GM19035 (cell line): ENCODE measurements around the gene GPC3.
"Not testable (repeated sequence)": the region's sequence is repeated elsewhere in the genome, so short reads cannot be mapped to it uniquely, and the experiment has no call there.

Experiments
- ATAC-seq: cut with Tn5 transposase; IDR thresholded peaks from one replicate; pipeline ENCODE4 v1.9.1; 2021; ENCODE audit not compliant: unreplicated experiment

The GPC3 gene

DNA sequence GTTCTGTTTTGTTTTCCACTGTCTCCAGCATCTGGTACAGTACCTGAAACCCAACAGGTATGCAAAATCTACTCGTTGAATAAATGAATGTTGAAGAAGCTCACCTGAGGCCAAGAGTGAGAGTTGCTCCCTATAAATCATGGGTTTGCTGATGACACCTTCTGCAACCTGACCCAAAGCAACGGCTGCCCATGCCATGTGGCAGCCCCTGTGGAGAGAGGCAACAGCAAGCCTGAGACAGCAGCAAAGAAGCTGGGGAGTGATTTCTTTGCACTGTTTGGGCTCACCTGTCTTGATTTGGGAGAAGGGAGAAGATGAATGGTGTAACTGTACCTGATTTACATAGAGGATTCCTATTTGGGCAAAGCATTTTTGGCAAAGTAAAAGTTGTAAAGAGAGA lies 450.3 kb downstream of the GPC3 start:
- no peak for ATAC-seq

DNA sequence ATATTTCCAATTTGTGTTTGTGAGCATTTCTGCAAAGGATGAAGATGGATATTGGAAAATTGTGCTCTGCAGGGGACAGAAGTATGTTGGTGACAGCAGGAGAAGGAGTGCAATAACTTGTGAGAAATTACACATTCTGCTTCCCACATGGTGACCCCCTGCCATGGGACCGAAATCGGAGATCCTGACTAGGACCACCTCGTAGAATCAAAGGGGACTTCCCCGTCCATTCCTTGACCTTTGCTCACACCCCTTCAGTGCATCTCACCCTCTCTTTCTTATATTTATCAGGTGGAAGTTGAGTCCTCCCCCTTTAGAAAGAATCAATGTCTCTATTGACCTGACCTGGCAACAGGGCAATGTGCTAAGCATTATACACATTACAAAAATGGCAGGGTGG lies 451.2 kb downstream of the GPC3 start:
- no peak for ATAC-seq

DNA sequence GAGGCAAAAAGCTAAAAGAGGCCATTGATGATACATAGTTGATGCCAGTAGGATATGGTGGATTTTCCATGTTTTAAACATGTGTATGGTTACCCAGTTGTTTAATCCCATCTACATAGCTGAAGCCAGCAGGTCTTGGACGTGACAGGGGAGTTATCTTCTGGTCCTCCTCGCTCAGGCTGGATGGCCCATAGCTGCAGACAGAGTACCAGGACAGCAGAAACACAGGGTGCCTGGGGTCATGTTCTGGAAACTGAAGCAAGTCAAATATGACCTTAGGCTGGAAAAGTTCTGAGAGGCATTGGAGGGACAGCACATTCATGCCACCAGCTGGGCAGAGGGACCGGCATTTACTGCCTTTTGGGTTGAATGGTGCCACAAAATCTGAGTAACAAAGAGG lies 452.1 kb downstream of the GPC3 start:
- ATAC-seq, result no peak

DNA sequence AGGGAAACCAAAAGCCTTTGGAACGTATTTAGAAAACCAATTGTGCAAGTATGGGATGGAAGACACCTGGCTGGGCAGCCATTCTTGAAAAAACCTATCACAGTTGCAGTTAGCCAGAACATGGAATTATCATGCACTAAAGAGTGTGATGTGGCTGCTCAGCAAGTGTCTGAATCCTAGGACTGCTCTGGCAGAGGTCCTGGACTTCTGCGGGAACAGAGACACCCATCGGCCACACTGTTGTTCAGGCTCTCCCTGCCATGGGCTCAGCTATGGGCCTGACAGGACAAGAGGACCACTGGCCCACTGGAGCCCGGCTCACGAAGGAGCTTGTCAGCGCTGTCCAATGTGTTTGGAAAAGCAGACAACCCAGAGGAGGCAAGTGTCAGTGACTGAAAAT lies 454.4 kb downstream of the GPC3 start:
- no peak for ATAC-seq

DNA sequence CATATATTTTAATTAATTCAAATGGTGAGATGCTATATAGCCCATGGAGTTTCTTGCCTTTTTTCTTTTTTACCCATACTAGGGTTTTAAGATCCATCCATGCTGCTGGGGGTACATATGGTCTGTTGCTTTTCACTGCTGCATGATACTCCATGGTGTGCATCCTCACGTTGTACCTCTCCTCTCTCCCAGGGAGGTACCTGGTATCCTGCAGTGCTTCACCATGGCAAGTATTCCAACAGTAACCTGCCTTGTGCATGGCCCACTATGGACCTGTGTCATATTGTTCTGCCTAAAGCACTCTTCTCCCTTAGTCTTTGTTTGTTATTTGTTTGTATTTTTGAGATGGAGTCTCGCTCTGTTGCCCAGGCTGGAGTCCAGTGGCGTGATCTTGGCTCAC lies 455.8 kb downstream of the GPC3 start:
- no peak for ATAC-seq

DNA sequence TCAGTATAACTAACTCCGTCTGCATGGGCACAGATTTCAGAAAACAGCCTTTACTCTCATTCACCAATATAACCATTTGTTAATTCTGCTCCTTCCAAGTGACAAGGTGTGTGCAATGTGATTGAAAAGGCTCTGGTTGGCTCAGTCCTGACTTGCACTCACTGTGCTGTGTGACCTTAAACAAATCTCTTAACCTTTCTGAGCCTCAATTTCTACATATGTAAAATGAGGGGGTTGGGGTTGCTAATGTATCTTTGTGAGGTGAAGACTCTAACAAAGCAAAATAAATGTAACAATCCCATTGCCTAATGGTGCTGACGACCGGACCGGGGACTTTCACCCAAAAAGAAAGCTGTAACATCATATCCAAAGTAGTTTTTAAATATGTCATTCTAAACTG lies 457.6 kb downstream of the GPC3 start:
- ATAC-seq, result no peak

DNA sequence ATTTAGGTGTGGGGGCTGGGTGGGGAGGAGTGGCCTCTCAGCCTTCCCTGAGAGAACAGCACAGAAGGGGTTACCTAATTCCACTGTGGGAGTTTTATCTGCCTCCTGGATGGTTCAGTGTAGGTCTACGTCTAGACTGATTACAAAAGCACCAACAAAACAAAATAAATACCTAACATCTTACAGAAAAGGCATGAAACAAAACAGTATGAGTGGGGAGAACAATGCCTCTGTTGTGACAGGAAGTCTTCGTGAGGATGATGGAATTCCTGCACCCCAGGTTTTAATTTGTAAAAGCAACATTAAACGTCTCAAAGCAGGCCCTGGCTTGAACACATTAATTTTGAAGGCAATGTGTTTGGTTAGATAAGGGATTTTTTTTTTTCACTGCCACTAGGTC lies 458.0 kb downstream of the GPC3 start:
- ATAC-seq, result no peak

DNA sequence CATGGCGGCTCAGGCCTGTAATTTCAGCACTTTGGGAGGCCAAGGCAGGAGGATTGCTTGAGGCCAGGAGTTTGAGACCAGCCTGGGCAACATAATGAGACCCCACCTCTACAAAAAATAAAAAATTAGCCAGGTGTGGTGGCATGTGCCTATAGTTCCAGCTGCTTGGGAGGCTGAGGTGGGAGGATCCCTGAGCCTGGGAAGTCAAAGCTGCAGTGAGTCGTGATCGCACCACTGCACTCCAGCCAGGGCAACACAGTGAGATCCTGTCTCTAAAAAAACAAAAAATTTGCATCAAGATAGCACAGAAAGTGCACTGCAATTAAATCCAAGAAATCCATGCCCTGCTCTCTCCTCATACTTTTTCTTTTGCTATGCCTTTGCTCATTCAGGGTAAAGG lies 458.6 kb downstream of the GPC3 start:
- ATAC-seq, result not testable (repeated sequence)

DNA sequence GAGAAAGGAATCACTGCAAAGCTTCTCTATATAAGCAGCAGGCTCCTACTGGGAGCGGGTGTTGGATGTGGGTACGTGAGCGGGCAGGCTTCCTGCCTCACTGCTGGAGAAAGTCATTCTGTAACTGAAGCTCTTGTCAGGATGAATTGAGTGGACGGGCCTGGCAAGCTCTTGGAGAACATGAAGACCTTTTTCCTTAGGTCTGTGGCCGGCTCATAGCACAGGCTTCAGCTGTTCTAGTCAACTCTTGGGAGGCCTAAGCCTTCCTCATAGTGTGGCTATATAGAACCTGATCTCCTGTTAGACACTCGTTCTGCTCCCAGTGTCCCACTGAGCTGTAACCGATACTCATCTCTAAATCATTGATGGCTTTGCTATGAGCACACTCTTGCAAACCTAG lies 461.9 kb downstream of the GPC3 start:
- ATAC-seq, result no peak

DNA sequence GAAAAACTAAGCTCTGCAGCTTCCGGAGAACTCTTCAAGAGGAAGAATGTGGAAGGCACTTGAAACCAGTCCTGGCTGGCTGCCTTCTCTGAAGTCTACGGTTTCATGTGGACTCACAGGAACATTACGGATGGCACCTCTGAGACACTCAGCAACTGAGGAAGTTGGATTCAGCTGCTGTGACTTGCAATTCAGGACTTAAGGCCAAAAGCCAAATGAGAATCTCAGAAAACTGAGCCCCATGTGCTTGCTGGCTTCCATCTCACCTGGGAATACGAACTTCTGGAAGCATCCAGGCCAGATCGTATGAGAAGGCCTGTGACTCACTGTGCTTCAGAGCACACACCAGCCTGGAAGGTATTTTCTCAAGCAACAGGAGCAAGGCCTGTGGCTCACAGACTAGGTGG lies 462.3 kb downstream of the GPC3 start:
- ATAC-seq, result no peak

DNA sequence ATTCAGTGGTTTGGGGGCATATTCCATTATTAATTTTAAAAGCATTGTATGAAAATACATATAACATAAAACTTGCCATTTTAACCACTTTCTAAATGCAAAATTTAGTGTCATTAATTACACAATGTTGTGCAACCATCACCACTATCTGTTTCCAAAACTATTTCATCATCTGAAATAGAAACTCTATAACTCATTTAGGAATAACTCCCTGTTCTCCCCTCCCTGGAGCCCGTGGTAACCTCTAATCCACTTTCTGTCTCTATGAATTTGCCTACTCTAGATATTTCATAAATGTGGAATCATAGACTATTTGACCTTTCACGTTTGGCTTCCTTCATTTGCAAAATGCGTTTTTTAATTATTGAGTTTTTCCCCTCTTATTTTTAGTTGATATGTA lies 468.7 kb downstream of the GPC3 start:
- no peak for ATAC-seq

DNA sequence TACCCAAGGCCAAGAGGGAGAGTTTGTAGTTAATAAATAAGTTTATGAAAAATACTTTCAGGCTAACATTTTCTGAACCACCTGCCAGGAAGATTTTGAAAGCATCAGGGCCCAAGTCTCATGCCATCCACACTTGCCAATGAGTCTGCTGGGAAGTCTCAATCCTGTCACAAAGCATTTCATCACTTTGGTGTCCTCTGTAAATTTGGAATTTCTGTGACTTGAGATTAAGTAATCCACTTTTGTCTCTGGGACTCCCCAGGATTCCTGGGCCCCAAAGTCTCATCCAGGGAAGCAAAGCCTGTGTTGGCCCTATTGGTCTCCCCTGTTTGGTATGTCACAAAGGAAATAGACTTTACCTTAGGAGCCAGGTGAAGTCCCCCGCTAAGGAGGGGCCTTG lies 470.9 kb downstream of the GPC3 start:
- ATAC-seq, result no peak

DNA sequence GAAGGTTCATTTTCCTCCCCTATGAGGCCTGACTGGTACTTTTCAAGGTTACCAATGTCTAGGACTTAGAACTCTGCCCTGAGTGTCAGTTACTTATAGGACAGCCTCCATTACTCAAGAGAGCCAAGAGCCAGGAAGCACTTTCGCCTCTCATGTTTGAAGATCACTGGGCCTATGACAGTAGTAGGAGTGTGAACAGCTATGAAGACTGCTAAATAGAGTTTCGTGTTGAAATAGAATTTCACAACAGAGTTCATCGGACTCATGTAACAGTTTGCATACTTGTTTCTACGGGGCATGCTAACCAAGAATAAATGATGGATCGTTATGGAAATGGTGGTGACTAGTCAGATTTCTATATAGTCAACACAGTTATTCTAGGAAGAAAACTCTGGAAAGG lies 472.3 kb downstream of the GPC3 start:
- ATAC-seq, result no peak

DNA sequence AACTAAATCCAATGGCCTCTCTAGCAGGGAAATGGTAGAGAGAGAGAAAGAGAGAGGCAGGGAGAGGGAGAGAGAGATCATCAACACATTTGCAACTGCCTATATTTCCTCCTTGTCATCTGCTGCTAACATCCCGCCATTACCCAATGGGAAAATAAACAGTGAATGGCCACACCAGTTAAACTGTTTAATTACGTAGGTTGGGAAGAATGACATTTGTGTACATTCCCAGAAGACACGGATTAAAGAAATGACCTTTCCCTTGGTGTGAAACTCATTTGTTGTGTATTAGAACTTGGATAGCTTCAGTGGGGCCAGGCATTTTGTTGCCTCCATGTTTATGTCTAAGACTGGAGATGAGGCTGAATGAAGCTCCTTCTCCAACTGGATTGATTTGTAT lies 474.4 kb downstream of the GPC3 start:
- ATAC-seq, result no peak

DNA sequence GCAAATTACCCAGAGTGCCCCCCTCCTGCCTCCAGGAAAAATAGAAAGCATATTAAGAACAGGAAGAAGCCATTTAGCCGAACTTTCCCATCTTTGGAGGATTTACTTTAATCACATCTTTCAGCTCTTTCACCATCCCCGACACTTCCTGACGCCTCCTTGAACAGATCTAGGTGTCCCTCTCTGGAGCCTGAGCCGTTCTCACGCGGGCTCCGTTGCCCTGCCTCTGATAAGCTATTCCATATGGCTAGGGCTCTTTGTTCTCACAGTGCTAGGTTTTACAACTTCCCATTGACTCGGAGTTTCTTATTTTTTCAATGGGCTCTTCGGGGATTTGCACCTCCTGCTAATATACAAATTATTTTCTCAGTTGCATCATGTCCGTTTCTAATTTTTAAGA lies 488.0 kb downstream of the GPC3 start:
- ATAC-seq, result no peak

DNA sequence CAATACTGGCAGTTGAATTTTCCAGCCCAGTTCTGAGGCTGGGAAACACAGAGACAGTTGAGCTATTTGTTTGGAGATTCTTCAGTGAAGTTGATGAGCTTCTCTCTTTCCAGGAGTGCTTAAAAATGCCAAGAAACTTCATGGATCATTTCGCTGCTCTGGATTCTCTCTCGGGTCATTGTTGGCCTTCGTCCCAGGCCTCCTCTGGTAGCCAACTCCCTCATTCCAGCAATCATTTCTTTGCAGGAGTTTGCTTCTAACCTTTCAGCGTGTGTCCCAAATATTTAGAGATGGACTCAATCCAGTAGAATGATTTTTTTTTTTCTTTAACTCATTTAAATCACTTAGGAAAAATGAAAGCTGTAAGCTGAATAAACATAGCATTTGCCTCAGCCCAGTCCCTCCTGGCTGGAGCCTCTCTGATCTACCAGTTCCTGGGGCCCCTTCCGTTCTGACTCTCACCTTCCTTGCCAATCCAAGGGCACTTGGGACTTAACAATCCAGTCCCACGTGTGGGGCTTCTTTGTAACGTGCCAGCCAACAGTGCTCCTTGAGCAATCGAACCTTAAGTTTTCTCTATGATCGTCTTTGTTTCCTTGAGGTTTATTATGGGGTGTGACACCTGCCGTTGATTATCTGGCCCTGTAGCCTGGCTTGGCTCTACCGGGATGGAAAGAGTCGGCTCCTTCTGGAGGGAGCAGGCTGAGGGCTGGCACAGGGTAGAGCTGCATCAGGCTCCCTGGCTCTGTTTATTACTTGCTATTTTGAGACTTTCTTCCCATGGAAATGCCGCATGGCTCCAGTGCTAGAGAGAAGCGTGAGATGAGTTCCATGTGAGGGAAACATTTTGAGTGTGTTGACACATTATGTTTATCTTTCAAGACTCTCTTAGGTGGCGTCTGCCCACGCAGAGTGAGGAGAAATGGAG lies 489.7 kb downstream of the GPC3 start:
- ATAC-seq, result no peak

DNA sequence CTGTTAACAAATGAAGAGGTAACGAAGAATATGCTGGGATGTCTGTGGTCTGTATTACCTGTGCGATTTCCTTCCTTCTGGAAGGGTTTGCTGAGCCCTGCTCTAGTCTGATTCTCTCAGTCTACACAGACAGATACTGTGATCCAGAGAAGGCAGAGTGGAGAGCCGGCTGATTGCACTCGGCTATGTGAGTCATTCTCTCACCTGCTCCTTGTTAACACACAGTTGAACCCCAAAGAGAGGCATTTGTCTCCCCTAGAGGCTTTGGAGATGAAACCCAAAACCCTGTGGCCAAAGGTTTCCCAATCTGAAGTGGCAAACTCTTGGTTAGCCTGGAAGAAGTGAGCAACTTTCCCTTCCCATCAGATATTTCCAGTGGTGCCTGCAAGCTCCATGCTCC lies 492.0 kb downstream of the GPC3 start:
- ATAC-seq, result no peak

DNA sequence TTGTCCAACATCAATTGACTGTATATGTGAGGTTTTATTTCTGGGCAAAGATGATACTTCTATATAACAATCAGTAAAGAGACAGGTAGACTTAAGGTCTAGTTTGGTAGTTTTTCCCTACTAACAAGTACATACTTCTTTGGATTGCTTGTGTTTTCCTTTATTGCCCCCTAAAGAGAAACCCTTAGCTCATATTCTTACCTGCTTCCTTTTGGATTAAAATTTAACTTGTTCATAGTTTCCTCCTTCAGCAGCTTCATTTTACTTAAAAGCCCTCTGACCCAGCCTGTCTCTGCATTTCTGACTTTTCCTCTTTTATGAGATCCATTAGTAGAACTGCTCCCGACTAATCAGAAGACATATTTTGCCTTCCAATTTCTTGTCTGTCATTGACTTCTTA lies 494.4 kb downstream of the GPC3 start:
- ATAC-seq, result no peak
